ENCODE results near the gene ELAPOR1. TPM values are rescaled to one million over a fixed set of nuclear protein-coding genes. Genes with fewer than 3 reads are reported as not detected.

Gene ELAPOR1
- total RNA-seq, 4 donors from 2014 or later = 0.08 to 18.8 (median 0.40) TPM; not detected in 1

GRCh38 chr1:109090196-109091077 is 23.5 kb upstream of the ELAPOR1 start, which contains the start of gene TMEM167B:
Gene TMEM167B, plus strand, starts transcription at chr1:109090764. Its CDS starts 109 bp downstream, at chr1:109090873.
- Histone ChIP-seq H3K9me3 (no peaks in the 10 kb centered on the region), H3K27me3 (no peaks in the 10 kb centered on the region), H3K4me3 (peak within 1 kb of the TSS; percentile 83 to 86), H3K4me1 (peaks cover 6 to 60% (median 8%) of the 10 kb centered on the region in 3 donors), H3K27ac (peak within 1 kb of the TSS; percentile 95 to 99 (median 98)), H3K36me3 (peaks cover 0 to 22% of the 10 kb centered on the region in 2 donors)
- ATAC-seq = peak; percentile 95
- TF ChIP-seq POLR2A (IDR thresholded peaks at IDR 0.05) (peak; percentile 66 to 74), EP300 (IDR thresholded peaks at IDR 0.05) (no peak), POLR2AphosphoS5 (IDR thresholded peaks at IDR 0.05) (peak; percentile 95), CTCF (IDR thresholded peaks at IDR 0.05) (peak in 1 of 4 experiments; percentile 11)
- WGBS, 2 donors (ENCODE audit: low coverage in 1 of 2) = 24 to 29% methylated on average over 8 to 14 of the region's 67 CpGs

GRCh38 chr1:109091078-109091838 is 22.7 kb upstream of the ELAPOR1 start:
- Histone ChIP-seq H3K9me3 (no peaks in the 10 kb centered on the region), H3K4me1 (peaks cover 6 to 64% (median 8%) of the 10 kb centered on the region in 3 donors), H3K36me3 (peaks cover 0 to 28% of the 10 kb centered on the region in 2 donors), H3K27ac (peak overlapping the region; percentile 95 to 99 (median 98)), H3K27me3 (no peaks in the 10 kb centered on the region), H3K4me3 (peak overlapping the region; percentile 83 to 86)
- peak; percentile 73 for ATAC-seq
- WGBS, 2 donors (ENCODE audit: low coverage in 1 of 2) = 1% methylated on average over 9 of the region's 13 CpGs
- TF ChIP-seq POLR2AphosphoS5 (IDR thresholded peaks at IDR 0.05) = no peak

GRCh38 chr1:109091839-109092193 is 22.1 kb upstream of the ELAPOR1 start:
- peak overlapping the region; percentile 83 to 86 for H3K4me3 ChIP-seq
- no peaks in the 10 kb centered on the region for H3K27me3 ChIP-seq
- WGBS, 2 donors (ENCODE audit: low coverage in 1 of 2) = 0 to 13% methylated on average over 1 of the region's 1 CpG
- peaks cover 0 to 33% of the 10 kb centered on the region in 2 donors for H3K36me3 ChIP-seq
- TF ChIP-seq POLR2AphosphoS5 (IDR thresholded peaks at IDR 0.05) (no peak), POLR2A (IDR thresholded peaks at IDR 0.05) (no peak), CTCF (IDR thresholded peaks at IDR 0.05) (no peak), EP300 (IDR thresholded peaks at IDR 0.05) (no peak)
- ATAC-seq = no peak
- peak overlapping the region; percentile 95 to 99 (median 98) for H3K27ac ChIP-seq
- peaks cover 6 to 69% (median 8%) of the 10 kb centered on the region in 3 donors for H3K4me1 ChIP-seq
- no peaks in the 10 kb centered on the region for H3K9me3 ChIP-seq

- H3K27me3 ChIP-seq = no peaks in the 10 kb centered on the region
Observed at GRCh38 chr1:109094377-109094803, 19.5 kb upstream of the ELAPOR1 start.

GRCh38 chr1:109094871-109095270 is 19.0 kb upstream of the ELAPOR1 start:
- no peak overlapping the region for H3K4me3 ChIP-seq
- no peaks in the 10 kb centered on the region for H3K9me3 ChIP-seq
- peaks cover 6 to 62% (median 13%) of the 10 kb centered on the region in 3 donors for H3K4me1 ChIP-seq
- H3K27me3 ChIP-seq = no peaks in the 10 kb centered on the region
- peak overlapping the region; percentile 22 to 97 (median 75) for H3K27ac ChIP-seq
- peaks cover 0 to 35% of the 10 kb centered on the region in 2 donors for H3K36me3 ChIP-seq
- whole genome bisulfite sequencing, 2 donors (ENCODE audit: low coverage in 1 of 2) = 67 to 74% methylated on average over 1 of the region's 1 CpG
- no peak for ATAC-seq
- TF ChIP-seq POLR2A (IDR thresholded peaks at IDR 0.05) (no peak), EP300 (IDR thresholded peaks at IDR 0.05) (no peak), CTCF (IDR thresholded peaks at IDR 0.05) (no peak), POLR2AphosphoS5 (IDR thresholded peaks at IDR 0.05) (no peak)

More at GRCh38 chr1:109094377-109094803, 19.5 kb upstream of the ELAPOR1 start:
- peak overlapping the region; percentile 22 to 97 (median 75) for H3K27ac ChIP-seq
- WGBS, 2 donors (ENCODE audit: low coverage in 1 of 2) = 34 to 53% methylated on average over 6 to 7 of the region's 7 CpGs
- no peak overlapping the region for H3K4me3 ChIP-seq
- H3K9me3 ChIP-seq = no peaks in the 10 kb centered on the region
- TF ChIP-seq POLR2AphosphoS5 (IDR thresholded peaks at IDR 0.05) (peak; percentile 84), POLR2A (IDR thresholded peaks at IDR 0.05) (no peak)
- ATAC-seq = no peak
- peaks cover 0 to 35% of the 10 kb centered on the region in 2 donors for H3K36me3 ChIP-seq
- peaks cover 6 to 62% (median 9%) of the 10 kb centered on the region in 3 donors for H3K4me1 ChIP-seq

Measured in gastroesophageal sphincter (tissue), 4 donors.